OCI-LY7 (cell line): ENCODE results near the gene MIPEP.

Source experiments
- CTCF ChIP-seq: fragments of 200-600 bp; sonication (generic); conservative IDR thresholded peaks from 2 replicates; pipeline ENCODE4 v1.5.1; 2014; ENCODE audit warnings: mild to moderate bottlenecking, antibody characterized with exemption, low read length, moderate library complexity, mixed read lengths
- EZH2phosphoT487 ChIP-seq: fragments of 200-600 bp; sonication (generic); IDR thresholded peaks from 2 replicates; pipeline ENCODE4 v1.6.1; 2018; ENCODE audit warnings: low read depth, borderline replicate concordance, mild to moderate bottlenecking, mixed run types, antibody characterized with exemption, low read length, moderate library complexity, mixed read lengths

- peak; percentile 92 for TF ChIP-seq CTCF
- TF ChIP-seq EZH2phosphoT487: no peak
Measured at GRCh38 chr13:23871616-23872220, 17.5 kb downstream of the MIPEP start.
